HG03460 (cell line): ENCODE results near the gene DLL1.
"Not testable (repeated sequence)": the region's sequence is repeated elsewhere in the genome, so short reads cannot be mapped to it uniquely, and the experiment has no call there.

Source experiments
- ATAC-seq: cut with Tn5 transposase; IDR thresholded peaks from one replicate; pipeline ENCODE4 v1.9.1; 2021; ENCODE audit not compliant: unreplicated experiment

Gene DLL1

GRCh38 chr6:170269151-170269845 lies 21.6 kb downstream of the DLL1 start:
- no peak for ATAC-seq

- no peak for ATAC-seq
Observed at GRCh38 chr6:170268216-170269129, 22.4 kb downstream of the DLL1 start.

- no peak for ATAC-seq
Observed at GRCh38 chr6:170267688-170268087, 23.2 kb downstream of the DLL1 start.

GRCh38 chr6:170266061-170266825 lies 24.6 kb downstream of the DLL1 start:
- no peak for ATAC-seq

- ATAC-seq: no peak
Observed at GRCh38 chr6:170265655-170266054, 25.2 kb downstream of the DLL1 start.

GRCh38 chr6:170264644-170265043 lies 26.2 kb downstream of the DLL1 start:
- ATAC-seq: not testable (repeated sequence)

- no peak for ATAC-seq
Observed at GRCh38 chr6:170264086-170264485, 26.8 kb downstream of the DLL1 start.

GRCh38 chr6:170263410-170263809 lies 27.5 kb downstream of the DLL1 start:
- ATAC-seq: no peak

- no peak for ATAC-seq
Observed at GRCh38 chr6:170262489-170263088, 28.3 kb downstream of the DLL1 start.

- ATAC-seq: no peak
Observed at GRCh38 chr6:170261643-170262488, 29.0 kb downstream of the DLL1 start.

GRCh38 chr6:170260686-170261085 lies 30.2 kb downstream of the DLL1 start:
- ATAC-seq: no peak

- ATAC-seq: no peak
Observed at GRCh38 chr6:170259278-170259677, 31.6 kb downstream of the DLL1 start.

GRCh38 chr6:170258407-170258806 lies 32.5 kb downstream of the DLL1 start:
- no peak for ATAC-seq

GRCh38 chr6:170257376-170257775 lies 33.5 kb downstream of the DLL1 start:
- ATAC-seq: no peak

- no peak for ATAC-seq
Observed at GRCh38 chr6:170256641-170257040, 34.2 kb downstream of the DLL1 start.

- ATAC-seq: no peak
Observed at GRCh38 chr6:170255426-170256125, 35.3 kb downstream of the DLL1 start.

- ATAC-seq: no peak
Observed at GRCh38 chr6:170254315-170255213, 36.3 kb downstream of the DLL1 start.

- no peak for ATAC-seq
Observed at GRCh38 chr6:170253910-170254269, 37.0 kb downstream of the DLL1 start.
